Pancreas (tissue), 10 donors: ENCODE results near the gene FARSA. TPM values are rescaled to one million over a fixed set of nuclear protein-coding genes. Genes with fewer than 3 reads are reported as not detected.
A peak's percentile ranks its signal among the peaks of the same experiment; 100 is the strongest.
"Not testable (repeated sequence)": the region's sequence is repeated elsewhere in the genome, so short reads cannot be mapped to it uniquely, and the experiment has no call there.

Experiments used
- ATAC-seq, 4 donors: fragments of 200-7000 bp; cut with Tn5 transposase; one replicate each; pipeline versions ENCODE4 v1.8.0 to v1.9.1; 2020; ENCODE audit warnings: mild to moderate bottlenecking in 4 of 4, moderate library complexity in 4 of 4
- DNase-seq, 6 donors: peaks; one replicate each; pipeline ENCODE4 v3.0.0-alpha.2; 2020
- FAIRE-seq: peaks from 2 replicates; lab custom pipeline; 2012; peaks lifted over from hg19 to GRCh38; lab: Jason Lieb, UNC
- H3K27ac ChIP-seq, 4 donors: fragments of 200-600 bp; sonication (generic); 1 replicate in 3 of 4; 2 replicates in 1 of 4; pipeline versions ENCODE4 v1.5.0 to v1.8.0; 2020
- H3K27me3 ChIP-seq, 4 donors: fragments of 200-600 bp; one replicate each; pipeline ENCODE4 v1.8.0; 2021
- H3K36me3 ChIP-seq, 3 donors: fragments of 200-600 bp; sonication (generic) in 1 of 3; one replicate each; pipeline versions ENCODE4 v1.5.0 to v1.8.0; 2020 to 2021
- H3K4me1 ChIP-seq, 3 donors: fragments of 200-600 bp; one replicate each; pipeline ENCODE4 v1.8.0; 2021
- H3K4me3 ChIP-seq, 4 donors: fragments of 200-600 bp; sonication (generic) in 2 of 4; one replicate each; pipeline versions ENCODE4 v1.5.0 to v1.8.0; 2020 to 2021
- H3K9me3 ChIP-seq, 4 donors: fragments of 200-600 bp; one replicate each; pipeline ENCODE4 v1.8.0; 2021
- CTCF ChIP-seq, 4 donors: fragments of 200-600 bp; sonication (generic) in 3 of 4; IDR thresholded peaks; one replicate each; pipeline versions ENCODE4 v1.5.0 to v1.8.0; 2021; ENCODE audit warnings: antibody characterized with exemption in 4 of 4
- WGBS, 2 donors: extraction: QIAGEN DNeasy Blood & Tissue Kit; methylation state at CpG; one replicate each; pipeline ENCODE4 v1.1.7; 2013; 5-methylcytosine and 5-hydroxymethylcytosine counted together
- intact Hi-C, 3 donors: fragments of 100-400 bp; cut with DNase I; formaldehyde crosslinking; loops; one replicate each; pipeline versions ENCODE4 v1.11.1 to v1.14.2; 2022
- polyA plus RNA-seq, 2 donors: library from polyadenylated mRNA; stranded (reverse); fragments of 200-250 nt; gene quantifications; one replicate each; pipeline ENCODE4 v1.2.3, GENCODE V29; 2013
- total RNA-seq, 6 donors: library from RNA; stranded (reverse); fragmentation: NEBNext Ultra II Directional in 4 of 6; extraction: Animal tissue kit (Norgen Biotek cat#: 25700) in 4 of 6; gene quantifications; one replicate each; pipeline versions ENCODE4 v1.2.1 to v1.2.4, GENCODE V29; 2021 to 2023
- donor health status: healthy with polysubstance abuse.
- donor health status: DM: no; HTN: no; CAD: no; lungs with moderate emphysema.
- donor health status: DM: no; HTN: no; CAD: no.
- donor health status: control.
- donor health status: control.
- donor health status: Bipolar disorder and iron deficiency.
- donor health status: DM: yes; HTN: yes; CAD: no.
- donor health status: DM: no; HTN: no; CAD: no.
- donor health status: DM: no; HTN: no; CAD: no.
- donor health status: DM: yes; HTN: yes; CAD: no.

Gene FARSA
- total and polyA plus RNA-seq, 8 donors, result 19.4 to 46.0 (median 30.2) TPM

DNA sequence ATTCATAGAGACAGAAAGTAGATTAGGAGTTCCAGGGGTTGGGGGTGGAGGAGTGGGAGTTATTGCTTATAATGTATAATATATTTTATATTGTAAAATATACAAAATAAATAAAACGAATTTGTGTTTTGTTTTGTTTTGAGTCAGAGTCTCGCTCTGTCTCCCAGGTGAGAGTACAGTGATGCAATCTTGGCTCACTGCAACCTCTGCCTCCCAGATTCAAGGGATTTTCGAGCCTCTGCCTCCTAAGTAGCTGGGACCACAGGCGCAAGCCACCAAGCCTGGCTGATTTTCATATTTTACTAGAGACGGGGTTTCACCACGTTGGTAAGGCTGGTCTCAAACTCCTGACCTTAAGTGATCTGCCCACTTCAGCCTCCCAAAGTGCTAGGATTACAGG is 26.0 kb upstream of the FARSA start:
- ATAC-seq, result no peak
- no peaks in the 10 kb centered on the region for H3K27me3 ChIP-seq
- no peak overlapping the region for H3K4me3 ChIP-seq
- no peak for DNase-seq
- H3K27ac ChIP-seq, result no peak overlapping the region
- peaks cover 0 to 7% (median 3%) of the 10 kb centered on the region in 3 donors for H3K4me1 ChIP-seq
- no peak for TF ChIP-seq CTCF (IDR thresholded peaks at IDR 0.05)
- no peaks in the 10 kb centered on the region for H3K9me3 ChIP-seq
- 59 to 68% methylated on average over 6 of the region's 6 CpGs for WGBS, 2 donors
- intact Hi-C loops, result no loop called here
- H3K36me3 ChIP-seq, result no peaks in the 10 kb centered on the region
- FAIRE-seq, result no peak

GRCh38 chr19:12957389-12957952 is 24.0 kb upstream of the FARSA start:
- H3K27me3 ChIP-seq, H3K9me3 ChIP-seq, DNase-seq, H3K4me1 ChIP-seq, intact Hi-C loops, FAIRE-seq, H3K36me3 ChIP-seq: not testable (repeated sequence)
- WGBS, 2 donors, result 33 to 40% methylated on average over 31 of the region's 31 CpGs
- Histone ChIP-seq H3K27ac (peak overlapping the region; percentile 79 to 90 (median 84)), H3K4me3 (peak overlapping the region; percentile 49 to 96 (median 88))
- ATAC-seq, result peak; percentile 18 to 25 (median 20)

DNA sequence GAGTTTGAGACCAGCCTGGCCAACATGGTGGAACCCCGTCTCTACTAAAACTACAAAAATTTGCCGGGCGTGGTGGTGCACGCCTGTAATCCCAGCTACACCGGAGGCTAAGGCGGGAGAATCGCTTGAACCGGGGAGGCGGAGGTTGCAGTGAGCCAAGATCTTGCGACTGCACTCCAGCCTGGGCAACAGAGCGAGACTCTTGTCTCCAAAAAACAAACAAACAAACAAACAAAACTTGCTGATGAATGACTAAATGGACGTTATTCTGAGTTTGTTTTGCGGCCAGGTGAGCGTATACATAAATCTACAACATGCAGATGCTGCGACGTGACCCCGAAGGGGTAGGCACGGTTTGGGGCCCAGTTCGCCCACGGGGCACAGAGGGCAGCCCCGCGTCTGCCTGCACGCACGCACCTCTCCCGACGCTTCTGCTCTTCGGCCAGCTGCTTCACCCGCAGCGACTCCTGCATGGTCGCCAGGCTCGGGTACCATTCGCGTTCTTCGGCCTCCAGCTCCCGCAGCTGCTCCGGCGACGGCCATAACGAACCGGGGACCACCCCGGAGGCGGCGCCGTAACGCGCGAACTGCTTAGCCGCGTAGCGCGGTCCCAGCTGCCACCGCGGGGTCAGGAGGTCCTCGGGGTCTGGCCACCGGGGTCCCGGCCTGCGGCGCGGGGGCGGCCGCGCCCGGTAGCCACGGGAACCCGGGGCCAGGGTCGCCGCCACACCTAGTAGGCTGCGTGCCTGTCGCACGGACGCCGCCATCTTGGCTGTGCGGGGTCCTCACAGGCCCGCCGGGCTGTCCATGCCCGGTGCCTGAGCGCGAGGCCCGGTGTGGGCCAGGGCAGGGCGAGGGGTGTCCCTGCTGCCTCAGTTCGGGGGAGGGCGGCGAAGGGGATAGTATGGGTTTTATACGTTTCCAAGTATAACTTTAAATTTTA is 23.2 kb upstream of the FARSA start, which contains the start of gene GADD45GIP1:
Gene GADD45GIP1, minus strand, starts transcription at position 778 of the 943 bp plus-strand sequence. Its CDS starts 11 bp downstream, at position 767.
- Histone ChIP-seq H3K27me3 (no peaks in the 10 kb centered on the region), H3K4me3 (peak within 1 kb of the TSS; percentile 49 to 96 (median 88)), H3K4me1 (peaks cover 0 to 8% (median 7%) of the 10 kb centered on the region in 3 donors), H3K9me3 (no peaks in the 10 kb centered on the region), H3K27ac (peak within 1 kb of the TSS; percentile 79 to 90 (median 84)), H3K36me3 (peaks cover 0 to 8% (median 3%) of the 10 kb centered on the region in 3 donors)
- peak; percentile 73 to 93 (median 80) for DNase-seq
- 2 to 4% methylated on average over 80 to 84 of the region's 84 CpGs for WGBS, 2 donors
- peak; percentile 95 for ATAC-seq
- intact Hi-C loops, result no loop called here
- no peak for TF ChIP-seq CTCF (IDR thresholded peaks at IDR 0.05)
- FAIRE-seq, result no peak

DNA sequence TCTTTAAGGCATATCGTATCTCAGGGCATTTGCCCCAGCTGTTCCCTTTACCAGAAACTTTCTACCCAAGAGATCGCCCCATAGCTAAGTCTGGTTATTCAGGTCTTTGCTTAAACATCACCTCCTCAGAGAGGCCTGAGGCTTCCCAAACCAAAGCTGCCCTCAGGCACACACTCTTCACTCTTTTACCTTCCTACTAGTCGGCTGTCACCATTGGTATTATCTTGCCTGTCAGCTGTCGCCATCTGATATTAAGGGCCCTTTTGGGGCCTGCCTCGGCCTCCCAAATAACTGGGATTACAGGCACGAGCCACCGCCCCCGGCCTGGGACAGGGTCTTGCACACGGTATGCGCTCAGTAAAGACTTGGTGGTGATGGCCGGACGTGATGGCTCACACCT is 22.5 kb upstream of the FARSA start:
- no peak for ATAC-seq
- peak overlapping the region in 1 of 4 donors; percentile 88 for H3K27ac ChIP-seq
- H3K9me3 ChIP-seq, result no peaks in the 10 kb centered on the region
- no peak for FAIRE-seq
- WGBS, 2 donors, result 37 to 42% methylated on average over 12 of the region's 12 CpGs
- intact Hi-C loops, result no loop called here
- H3K27me3 ChIP-seq, result no peaks in the 10 kb centered on the region
- DNase-seq, result no peak
- peak overlapping the region; percentile 49 to 96 (median 88) for H3K4me3 ChIP-seq
- peaks cover 0 to 8% (median 7%) of the 10 kb centered on the region in 3 donors for H3K4me1 ChIP-seq
- H3K36me3 ChIP-seq, result peaks cover 0 to 14% (median 9%) of the 10 kb centered on the region in 3 donors
- TF ChIP-seq CTCF (IDR thresholded peaks at IDR 0.05), result no peak

DNA sequence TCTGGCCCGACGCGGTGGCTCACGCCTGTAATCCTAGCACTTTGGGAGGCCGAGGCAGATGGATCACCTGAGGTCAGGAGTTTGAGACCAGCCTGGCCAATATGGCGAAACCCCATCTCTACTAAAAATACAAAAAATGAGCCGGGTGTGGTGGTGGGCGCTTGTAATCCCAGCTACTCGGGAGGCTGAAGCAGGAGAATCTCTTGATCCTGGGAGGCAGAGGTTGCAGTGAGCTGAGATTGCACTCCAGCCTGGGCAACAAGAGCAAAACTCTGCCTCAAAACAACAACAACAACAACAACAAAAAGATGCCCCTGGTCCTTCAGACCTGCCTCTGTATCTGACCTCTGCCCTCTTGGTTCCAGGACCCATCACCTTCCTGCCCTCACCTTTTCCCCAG is 22.1 kb upstream of the FARSA start:
- H3K36me3 ChIP-seq, result peaks cover 0 to 17% (median 9%) of the 10 kb centered on the region in 3 donors
- H3K9me3 ChIP-seq, H3K27me3 ChIP-seq, DNase-seq, ATAC-seq, H3K4me1 ChIP-seq, FAIRE-seq, intact Hi-C loops, H3K27ac ChIP-seq: not testable (repeated sequence)
- 84 to 87% methylated on average over 9 of the region's 9 CpGs for WGBS, 2 donors
- H3K4me3 ChIP-seq, result peak overlapping the region in 1 of 4 donors; percentile 96
